ENCODE results near the gene DUX4. TPM values are rescaled to one million over a fixed set of nuclear protein-coding genes. Genes with fewer than 3 reads are reported as not detected.
"Not testable (repeated sequence)": the region's sequence is repeated elsewhere in the genome, so short reads cannot be mapped to it uniquely, and the experiment has no call there.

Gene DUX4
- not detected in 2 replicates for total RNA-seq (2021)
- Bru-seq, nascent RNA, result not detected
- BruChase-seq, experiment 1, labeled RNA remaining after a 2-hour chase, result not detected
- not detected for BruChase-seq, experiment 2, labeled RNA remaining after a 6-hour chase
- long read RNA-seq, result 0 reads

DNA sequence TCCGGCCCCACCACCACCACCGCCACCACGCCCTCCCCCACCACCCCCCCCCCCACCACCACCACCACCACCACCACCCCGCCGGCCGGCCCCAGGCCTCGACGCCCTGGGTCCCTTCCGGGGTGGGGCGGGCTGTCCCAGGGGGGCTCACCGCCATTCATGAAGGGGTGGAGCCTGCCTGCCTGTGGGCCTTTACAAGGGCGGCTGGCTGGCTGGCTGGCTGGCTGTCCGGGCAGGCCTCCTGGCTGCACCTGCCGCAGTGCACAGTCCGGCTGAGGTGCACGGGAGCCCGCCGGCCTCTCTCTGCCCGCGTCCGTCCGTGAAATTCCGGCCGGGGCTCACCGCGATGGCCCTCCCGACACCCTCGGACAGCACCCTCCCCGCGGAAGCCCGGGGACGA lies at the start of gene DUX4:
TSS of gene DUX4 (plus strand) at position 347 of the 400 bp plus-strand sequence. CDS start at position 347, 0 bp downstream.
- BruUV-seq (replicated peaks); H3K27me3 ChIP-seq (ENCODE audit: insufficient read depth, low read depth); H3K4me2 ChIP-seq; H2AFZ ChIP-seq; CTCF ChIA-PET; intact Hi-C loops (cut with micrococcal nuclease; ENCODE audit: unreplicated experiment); H3F3A ChIP-seq (ENCODE audit: insufficient read depth, low read depth); H3K79me2 ChIP-seq (ENCODE audit: low read depth); POLR2A ChIA-PET (ENCODE audit: unreplicated experiment); H3K4me3 ChIP-seq; H3K9me3 ChIP-seq (ENCODE audit: insufficient read depth, low read depth); H3K4me1 ChIP-seq (replicated peaks; ENCODE audit: insufficient read depth); H3K9me2 ChIP-seq (ENCODE audit: insufficient read depth); H3K36me3 ChIP-seq (ENCODE audit: low read depth); H3K27ac ChIP-seq; DNase-seq; H4K20me1 ChIP-seq (ENCODE audit: insufficient read depth): not testable (repeated sequence)

DNA sequence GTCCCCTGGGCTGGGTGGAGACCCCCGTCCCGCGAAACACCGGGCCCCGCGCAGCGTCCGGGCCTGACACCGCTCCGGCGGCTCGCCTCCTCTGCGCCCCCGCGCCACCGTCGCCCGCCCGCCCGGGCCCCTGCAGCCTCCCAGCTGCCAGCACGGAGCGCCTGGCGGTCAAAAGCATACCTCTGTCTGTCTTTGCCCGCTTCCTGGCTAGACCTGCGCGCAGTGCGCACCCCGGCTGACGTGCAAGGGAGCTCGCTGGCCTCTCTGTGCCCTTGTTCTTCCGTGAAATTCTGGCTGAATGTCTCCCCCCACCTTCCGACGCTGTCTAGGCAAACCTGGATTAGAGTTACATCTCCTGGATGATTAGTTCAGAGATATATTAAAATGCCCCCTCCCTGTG lies 1.9 kb downstream of the DUX4 start:
- H3K9me2 ChIP-seq (ENCODE audit: insufficient read depth); H4K20me1 ChIP-seq (ENCODE audit: insufficient read depth); POLR2A ChIA-PET (ENCODE audit: unreplicated experiment); BruUV-seq (replicated peaks); DNase-seq; intact Hi-C loops (cut with micrococcal nuclease; ENCODE audit: unreplicated experiment); H3K27ac ChIP-seq; CTCF ChIA-PET; H3K4me1 ChIP-seq (replicated peaks; ENCODE audit: insufficient read depth); H3K4me3 ChIP-seq; H3K79me2 ChIP-seq (ENCODE audit: low read depth); H3K4me2 ChIP-seq; H2AFZ ChIP-seq; H3K36me3 ChIP-seq (ENCODE audit: low read depth); H3F3A ChIP-seq (ENCODE audit: insufficient read depth, low read depth); H3K27me3 ChIP-seq (ENCODE audit: insufficient read depth, low read depth); H3K9me3 ChIP-seq (ENCODE audit: insufficient read depth, low read depth): not testable (repeated sequence)

DNA sequence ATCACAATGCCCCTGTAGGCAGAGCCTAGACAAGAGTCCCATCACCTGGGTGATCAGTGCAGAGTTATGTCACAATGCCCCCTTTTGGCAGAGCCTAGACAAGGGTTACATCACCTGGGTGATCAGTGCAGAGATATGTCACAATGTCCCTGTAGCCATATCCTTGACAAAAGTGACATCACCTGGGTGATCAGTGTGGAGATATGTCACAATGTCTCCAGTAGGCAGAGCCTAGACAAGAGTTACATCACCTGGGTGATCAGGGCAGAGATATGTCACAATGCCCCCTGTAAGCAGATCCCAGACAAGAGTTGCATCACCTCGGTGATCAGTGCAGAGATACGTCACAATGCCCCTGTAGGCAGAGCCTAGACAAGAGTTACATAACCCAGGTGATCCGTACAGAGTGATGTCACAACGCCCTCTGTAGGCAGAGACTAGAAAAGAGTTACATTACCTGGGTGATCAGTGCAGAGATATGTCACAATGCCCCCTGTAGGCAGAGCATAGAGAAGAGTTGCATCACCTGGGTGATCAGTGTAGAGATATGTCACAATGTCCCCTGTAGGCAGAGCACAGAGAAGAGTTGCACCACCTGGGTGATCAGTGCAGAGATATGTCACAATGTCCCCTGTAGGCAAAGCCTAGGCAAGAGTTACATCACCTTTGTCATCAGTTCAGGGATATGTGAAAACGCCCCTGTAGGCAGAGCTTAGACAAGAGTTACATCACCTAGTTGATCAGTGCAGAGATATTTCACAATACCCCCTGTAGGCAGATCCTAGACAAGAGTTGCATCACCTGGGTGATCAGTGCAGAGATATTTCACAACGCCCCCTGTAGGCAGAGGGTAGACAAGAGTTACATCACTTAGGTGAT lies 4.4 kb downstream of the DUX4 start:
- POLR2A ChIA-PET (ENCODE audit: unreplicated experiment), result not testable (repeated sequence)

DNA sequence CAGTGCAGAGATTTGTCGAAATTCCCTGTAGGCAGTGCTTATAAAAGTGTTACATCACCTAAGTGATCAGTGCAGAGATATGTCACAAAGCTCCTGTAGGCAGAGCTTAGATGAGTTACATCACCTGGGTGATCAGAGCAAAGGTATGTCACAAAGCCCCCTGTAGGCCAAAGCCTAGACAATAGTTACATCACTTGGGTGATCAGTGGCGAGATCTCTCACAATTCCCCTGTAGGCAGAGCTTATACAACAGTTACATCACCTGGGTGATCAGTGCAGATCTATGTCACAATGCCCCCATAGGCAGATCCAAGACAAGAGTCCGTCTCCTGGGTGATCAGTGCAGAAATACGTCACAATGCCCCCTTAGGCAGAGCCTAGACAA lies 5.0 kb downstream of the DUX4 start:
- H3K4me2 ChIP-seq; CTCF ChIA-PET; H3F3A ChIP-seq (ENCODE audit: insufficient read depth, low read depth); BruUV-seq (replicated peaks); POLR2A ChIA-PET (ENCODE audit: unreplicated experiment); H3K4me3 ChIP-seq; H3K4me1 ChIP-seq (replicated peaks; ENCODE audit: insufficient read depth); DNase-seq; intact Hi-C loops (cut with micrococcal nuclease; ENCODE audit: unreplicated experiment); H4K20me1 ChIP-seq (ENCODE audit: insufficient read depth); H3K27me3 ChIP-seq (ENCODE audit: insufficient read depth, low read depth); H3K79me2 ChIP-seq (ENCODE audit: low read depth); H3K9me3 ChIP-seq (ENCODE audit: insufficient read depth, low read depth); H3K27ac ChIP-seq; H2AFZ ChIP-seq; H3K9me2 ChIP-seq (ENCODE audit: insufficient read depth); H3K36me3 ChIP-seq (ENCODE audit: low read depth): not testable (repeated sequence)

More for the DNA sequence above, 4.4 kb downstream of the DUX4 start:
- H3K27me3 ChIP-seq (ENCODE audit: insufficient read depth, low read depth); H3K9me2 ChIP-seq (ENCODE audit: insufficient read depth); BruUV-seq (replicated peaks); H3K36me3 ChIP-seq (ENCODE audit: low read depth); intact Hi-C loops (cut with micrococcal nuclease; ENCODE audit: unreplicated experiment); H3K9me3 ChIP-seq (ENCODE audit: insufficient read depth, low read depth); H3K27ac ChIP-seq; H3K4me1 ChIP-seq (replicated peaks; ENCODE audit: insufficient read depth); H3F3A ChIP-seq (ENCODE audit: insufficient read depth, low read depth); CTCF ChIA-PET; H4K20me1 ChIP-seq (ENCODE audit: insufficient read depth); H3K4me3 ChIP-seq; H3K79me2 ChIP-seq (ENCODE audit: low read depth); DNase-seq; H3K4me2 ChIP-seq; H2AFZ ChIP-seq: not testable (repeated sequence)

DNA sequence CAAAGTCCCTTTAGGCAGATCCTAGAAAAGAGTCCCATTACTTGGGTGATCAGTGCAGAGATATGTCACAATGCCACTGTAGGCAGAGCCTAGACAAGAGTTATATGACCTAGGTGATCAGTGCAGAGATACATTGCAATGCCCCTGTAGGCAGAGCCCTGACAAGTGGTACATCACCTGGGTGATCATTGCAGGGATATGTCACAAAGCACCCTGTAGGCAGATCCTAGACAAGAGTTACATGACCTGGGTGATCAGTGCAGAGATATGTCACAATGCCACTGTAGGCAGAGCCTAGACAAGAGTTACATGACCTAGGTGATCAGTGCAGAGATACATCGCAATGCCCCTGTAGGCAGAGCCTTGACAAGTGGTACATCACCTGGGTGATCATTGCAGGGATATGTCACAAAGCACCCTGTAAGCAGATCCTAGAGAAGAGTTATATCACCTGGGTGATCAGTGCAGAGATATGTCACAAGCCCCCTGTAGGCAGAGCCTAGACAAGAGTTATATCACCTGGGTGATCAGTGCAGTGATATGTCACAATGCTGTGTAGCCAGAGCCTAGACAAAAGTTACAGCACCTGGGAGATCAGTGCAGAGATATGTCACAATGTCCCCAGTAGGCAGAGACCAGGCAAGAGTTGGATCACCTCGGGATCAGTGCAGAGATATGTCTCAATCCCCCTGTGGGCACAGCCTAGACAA lies 5.6 kb downstream of the DUX4 start:
- H3K9me2 ChIP-seq (ENCODE audit: insufficient read depth); BruUV-seq (replicated peaks): not testable (repeated sequence)

DNA sequence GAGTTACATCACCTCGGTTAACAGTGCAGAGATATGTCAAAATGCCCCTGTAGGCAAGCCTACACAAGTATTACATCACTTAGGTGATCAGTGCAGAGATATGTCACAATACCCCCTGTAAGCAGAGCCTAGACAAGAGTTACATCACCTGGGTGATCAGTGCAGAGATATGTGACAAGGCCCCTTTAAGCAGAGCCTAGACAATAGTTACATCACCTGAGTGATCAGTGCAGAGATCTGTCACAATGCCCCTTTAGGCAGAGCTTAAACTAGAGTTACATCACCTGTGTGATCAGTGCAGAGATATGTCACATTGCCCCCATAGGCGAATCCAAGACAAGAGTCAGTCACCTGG lies 6.1 kb downstream of the DUX4 start:
- H3K27ac ChIP-seq; H3K27me3 ChIP-seq (ENCODE audit: insufficient read depth, low read depth); H2AFZ ChIP-seq; CTCF ChIA-PET; DNase-seq; H3F3A ChIP-seq (ENCODE audit: insufficient read depth, low read depth); H3K4me3 ChIP-seq; H3K36me3 ChIP-seq (ENCODE audit: low read depth); H4K20me1 ChIP-seq (ENCODE audit: insufficient read depth); intact Hi-C loops (cut with micrococcal nuclease; ENCODE audit: unreplicated experiment); H3K9me3 ChIP-seq (ENCODE audit: insufficient read depth, low read depth); BruUV-seq (replicated peaks); H3K79me2 ChIP-seq (ENCODE audit: low read depth); H3K4me2 ChIP-seq; H3K9me2 ChIP-seq (ENCODE audit: insufficient read depth); POLR2A ChIA-PET (ENCODE audit: unreplicated experiment); H3K4me1 ChIP-seq (replicated peaks; ENCODE audit: insufficient read depth): not testable (repeated sequence)

More for the DNA sequence above, 5.6 kb downstream of the DUX4 start:
- H3K79me2 ChIP-seq (ENCODE audit: low read depth); H3K27me3 ChIP-seq (ENCODE audit: insufficient read depth, low read depth); H3F3A ChIP-seq (ENCODE audit: insufficient read depth, low read depth); H3K36me3 ChIP-seq (ENCODE audit: low read depth); H3K4me2 ChIP-seq; H3K4me1 ChIP-seq (replicated peaks; ENCODE audit: insufficient read depth); intact Hi-C loops (cut with micrococcal nuclease; ENCODE audit: unreplicated experiment); H2AFZ ChIP-seq; DNase-seq; H3K27ac ChIP-seq; H3K9me3 ChIP-seq (ENCODE audit: insufficient read depth, low read depth); H4K20me1 ChIP-seq (ENCODE audit: insufficient read depth); POLR2A ChIA-PET (ENCODE audit: unreplicated experiment); CTCF ChIA-PET; H3K4me3 ChIP-seq: not testable (repeated sequence)

DNA sequence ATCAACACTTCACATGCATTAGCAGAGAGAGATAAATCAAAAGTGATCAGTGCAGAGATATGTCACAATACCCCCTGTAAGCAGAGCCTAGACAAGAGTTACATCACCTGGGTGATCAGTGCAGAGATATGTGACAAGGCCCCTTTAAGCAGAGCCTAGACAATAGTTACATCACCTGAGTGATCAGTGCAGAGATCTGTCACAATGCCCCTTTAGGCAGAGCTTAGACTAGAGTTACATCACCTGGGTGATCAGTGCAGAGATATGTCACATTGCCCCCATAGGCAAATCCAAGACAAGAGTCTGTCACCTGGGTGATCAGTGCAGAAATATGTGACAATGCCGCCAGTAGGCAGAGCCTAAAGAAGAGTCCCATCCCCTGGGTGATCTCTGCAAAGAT lies 7.4 kb downstream of the DUX4 start:
- H3F3A ChIP-seq (ENCODE audit: insufficient read depth, low read depth); H2AFZ ChIP-seq; H3K4me1 ChIP-seq (replicated peaks; ENCODE audit: insufficient read depth); H4K20me1 ChIP-seq (ENCODE audit: insufficient read depth); H3K4me3 ChIP-seq; POLR2A ChIA-PET (ENCODE audit: unreplicated experiment); H3K79me2 ChIP-seq (ENCODE audit: low read depth); H3K27me3 ChIP-seq (ENCODE audit: insufficient read depth, low read depth); DNase-seq; H3K27ac ChIP-seq; intact Hi-C loops (cut with micrococcal nuclease; ENCODE audit: unreplicated experiment); H3K9me3 ChIP-seq (ENCODE audit: insufficient read depth, low read depth); H3K9me2 ChIP-seq (ENCODE audit: insufficient read depth); BruUV-seq (replicated peaks); H3K4me2 ChIP-seq; H3K36me3 ChIP-seq (ENCODE audit: low read depth); CTCF ChIA-PET: not testable (repeated sequence)

Measured in PC-9 (cell line).